ENCODE results near the gene FBLN5. TPM values are rescaled to one million over a fixed set of nuclear protein-coding genes. Genes with fewer than 3 reads are reported as not detected.

FBLN5 gene
- total and polyA plus RNA-seq, 9 of the 15 experiments (the other 6 are each of a cell fraction or from before 2014, with no cell fraction given) = 0.11 to 0.22 TPM; not detected in 7

GRCh38 chr14:91934554-91935285 lies 12.8 kb downstream of the FBLN5 start:
- ChIA-PET CTCF (ENCODE audit: low intra/inter-chr PET ratio) (no interaction called here), POLR2A (no interaction called here)
- H3K79me2 ChIP-seq (ENCODE audit: control insufficient read depth, insufficient read depth, low read length) = no peaks in the 10 kb centered on the region
- H4K20me1 ChIP-seq (replicated peaks; ENCODE audit: control insufficient read depth, insufficient read depth, low read length) = no peaks in the 10 kb centered on the region
- peaks cover 0 to 33% of the 10 kb centered on the region in 2 experiments; a peak in 4 of 5 replicates for H3K27me3 ChIP-seq (ENCODE audit: control insufficient read depth in 2 of 2, insufficient read depth in 2 of 2, low read length in 2 of 2)
- intact Hi-C loops (cut with micrococcal nuclease) (no loop called here), in situ Hi-C loops (cut with MboI) (no loop called here)
- no peak overlapping the region for H3K4me3 ChIP-seq
- H3K9ac ChIP-seq (ENCODE audit: insufficient read depth in 1 of 2, low read depth in 2 of 2, low read length in 2 of 2) = no peak overlapping the region
- H3K27ac ChIP-seq (ENCODE audit: extremely low read depth, low read depth, low read length) = no peak overlapping the region
- 0% methylated on average over 8 of the region's 8 CpGs for WGBS (ENCODE audit: insufficient coverage, low coverage, missing lambda C conversion rate)
- no peak for FAIRE-seq
- H3K4me1 ChIP-seq (replicated peaks in 1 of 2; ENCODE audit: control insufficient read depth in 2 of 2, insufficient read depth in 2 of 2, low read length in 2 of 2) = no peaks in the 10 kb centered on the region
- no peak for ATAC-seq
- no peak overlapping the region for H3K4me2 ChIP-seq (ENCODE audit: insufficient read depth, low read length)
- H2AFZ ChIP-seq (ENCODE audit: low read depth, low read length) = no peak overlapping the region
- no TSS peak for BruUV-seq (replicated peaks)
- H3K9me1 ChIP-seq (ENCODE audit: control insufficient read depth, insufficient read depth, low read length) = no peaks in the 10 kb centered on the region
- no peaks in the 10 kb centered on the region for H3K36me3 ChIP-seq (ENCODE audit: control insufficient read depth, insufficient read depth, low read length)
- H3K9me3 ChIP-seq (replicated peaks; ENCODE audit: control insufficient read depth, insufficient read depth, low read depth, low read length) = no peaks in the 10 kb centered on the region
- no peak for DNase-seq (ENCODE audit: extremely low read depth in 1 of 4, low spot score in 3 of 4)
- TF ChIP-seq CUX1 (CRISPR knock-in tag; IDR thresholded peaks at IDR 0.05) (no peak), ZNF174 (CRISPR knock-in tag; IDR thresholded peaks at IDR 0.05) (no peak), POLR3G (IDR thresholded peaks at IDR 0.05; ENCODE audit: extremely low read depth, insufficient read length, insufficient replicate concordance) (no peak), MITF (IDR thresholded peaks at IDR 0.05) (no peak)
- TF ChIP-seq, protein P1, sequence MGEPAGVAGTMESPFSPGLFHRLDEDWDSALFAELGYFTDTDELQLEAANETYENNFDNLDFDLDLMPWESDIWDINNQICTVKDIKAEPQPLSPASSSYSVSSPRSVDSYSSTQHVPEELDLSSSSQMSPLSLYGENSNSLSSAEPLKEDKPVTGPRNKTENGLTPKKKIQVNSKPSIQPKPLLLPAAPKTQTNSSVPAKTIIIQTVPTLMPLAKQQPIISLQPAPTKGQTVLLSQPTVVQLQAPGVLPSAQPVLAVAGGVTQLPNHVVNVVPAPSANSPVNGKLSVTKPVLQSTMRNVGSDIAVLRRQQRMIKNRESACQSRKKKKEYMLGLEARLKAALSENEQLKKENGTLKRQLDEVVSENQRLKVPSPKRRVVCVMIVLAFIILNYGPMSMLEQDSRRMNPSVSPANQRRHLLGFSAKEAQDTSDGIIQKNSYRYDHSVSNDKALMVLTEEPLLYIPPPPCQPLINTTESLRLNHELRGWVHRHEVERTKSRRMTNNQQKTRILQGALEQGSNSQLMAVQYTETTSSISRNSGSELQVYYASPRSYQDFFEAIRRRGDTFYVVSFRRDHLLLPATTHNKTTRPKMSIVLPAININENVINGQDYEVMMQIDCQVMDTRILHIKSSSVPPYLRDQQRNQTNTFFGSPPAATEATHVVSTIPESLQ (CRISPR knock-in tag; IDR thresholded peaks at IDR 0.05) = no peak
- TF ChIP-seq, protein P2, sequence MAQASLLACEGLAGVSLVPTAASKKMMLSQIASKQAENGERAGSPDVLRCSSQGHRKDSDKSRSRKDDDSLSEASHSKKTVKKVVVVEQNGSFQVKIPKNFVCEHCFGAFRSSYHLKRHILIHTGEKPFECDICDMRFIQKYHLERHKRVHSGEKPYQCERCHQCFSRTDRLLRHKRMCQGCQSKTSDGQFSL (CRISPR knock-in tag; IDR thresholded peaks at IDR 0.05) = no peak
- TF ChIP-seq, protein P2 (tag; IDR thresholded peaks at IDR 0.05) = no peak

Measured in K562 (cell line).